Measurements from ENCODE around the gene ZBTB16.

ZBTB16 gene

DNA sequence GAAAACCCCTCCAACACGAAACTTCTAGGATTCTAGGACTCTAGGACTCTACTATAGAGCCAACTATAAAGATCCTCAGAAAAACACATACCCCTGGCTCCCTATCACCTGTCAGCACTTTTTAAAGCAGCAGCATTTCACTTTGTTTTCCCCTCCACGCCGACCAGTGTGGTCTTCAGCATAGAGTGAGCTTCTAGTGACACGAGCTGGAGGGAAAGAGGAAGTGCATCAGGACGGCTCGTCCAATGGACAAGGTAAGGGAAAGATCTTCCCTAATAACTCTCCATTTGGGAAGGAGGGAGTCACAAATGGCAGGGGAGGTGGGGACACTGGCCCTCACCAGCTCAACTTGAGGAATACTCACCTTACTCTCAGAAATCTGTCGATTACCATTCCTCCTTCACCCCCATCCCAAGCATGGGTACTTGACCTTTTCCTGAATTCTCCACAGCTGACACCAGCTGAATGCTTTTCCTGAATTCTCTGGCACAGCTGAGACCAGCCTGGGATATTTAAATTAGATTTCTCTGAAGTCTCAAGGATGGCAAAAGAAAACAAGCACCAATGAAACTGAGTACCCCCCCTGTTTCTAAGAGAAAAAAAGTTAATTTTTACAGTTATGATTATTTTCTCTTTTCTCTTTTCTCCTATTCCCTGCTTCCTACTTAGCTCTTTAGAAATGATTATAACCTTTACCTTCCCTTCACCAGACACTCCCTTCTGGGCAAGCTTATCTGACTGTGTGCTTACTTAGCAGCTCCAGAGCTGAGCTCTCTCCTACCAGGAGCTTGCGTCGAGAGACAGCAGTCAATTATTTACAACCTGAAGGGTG lies 203.4 kb downstream of the ZBTB16 start:
- no peak for DNase-seq (ENCODE audit: low read depth)

- no peak for DNase-seq (ENCODE audit: low read depth)
Measured at GRCh38 chr11:114263513-114264170, 204.1 kb downstream of the ZBTB16 start.

GRCh38 chr11:114264381-114264780 lies 204.9 kb downstream of the ZBTB16 start:
- no peak for DNase-seq (ENCODE audit: low read depth)

- DNase-seq (ENCODE audit: low read depth), result no peak
Measured at GRCh38 chr11:114265122-114265878, 205.8 kb downstream of the ZBTB16 start.

GRCh38 chr11:114269498-114269897 lies 210.0 kb downstream of the ZBTB16 start:
- no peak for DNase-seq (ENCODE audit: low read depth)

DNA sequence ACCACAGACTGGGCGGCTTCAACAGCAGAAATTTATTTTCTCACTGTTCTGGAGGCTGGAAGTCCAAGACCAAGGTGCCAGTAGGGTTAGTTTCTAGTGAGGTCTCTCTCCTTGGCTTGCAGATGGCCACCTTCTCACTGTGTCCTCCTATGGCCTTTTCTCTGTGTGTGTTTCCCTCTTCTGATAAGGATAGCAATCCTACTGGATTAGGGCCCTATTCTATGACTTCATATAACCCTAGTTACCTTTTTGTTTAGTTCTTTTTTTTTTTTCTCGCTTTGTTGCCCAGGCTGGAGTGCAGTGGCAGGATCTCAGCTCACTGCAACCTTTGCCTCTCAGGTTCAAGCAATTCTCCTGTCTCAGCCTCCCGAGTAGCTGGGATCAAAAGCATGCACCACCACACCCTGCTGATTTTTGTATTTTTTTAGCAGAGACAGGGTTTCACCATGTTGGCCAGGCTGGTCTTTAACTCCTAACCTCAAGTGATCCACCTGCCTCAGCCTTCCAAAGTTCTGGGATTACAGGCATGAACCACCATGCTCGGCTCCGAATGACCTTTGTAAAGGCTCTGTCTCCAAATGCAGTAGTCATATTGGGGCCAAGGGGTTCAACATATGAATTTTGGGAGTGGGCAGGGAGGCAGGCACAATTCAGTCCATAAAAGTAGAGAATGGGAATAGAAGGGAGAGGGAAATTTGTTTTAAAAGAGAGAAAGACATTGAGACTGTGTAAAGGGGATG lies 211.2 kb downstream of the ZBTB16 start:
- no peak for DNase-seq (ENCODE audit: low read depth)

- DNase-seq (ENCODE audit: low read depth), result no peak
Measured at GRCh38 chr11:114271316-114271715, 211.8 kb downstream of the ZBTB16 start.

GRCh38 chr11:114272311-114272710 lies 212.8 kb downstream of the ZBTB16 start:
- DNase-seq (ENCODE audit: low read depth), result no peak

GRCh38 chr11:114273071-114273470 lies 213.6 kb downstream of the ZBTB16 start:
- DNase-seq (ENCODE audit: low read depth), result no peak

- DNase-seq (ENCODE audit: low read depth), result no peak
Measured at GRCh38 chr11:114273890-114274635, 214.6 kb downstream of the ZBTB16 start.

- DNase-seq (ENCODE audit: low read depth), result no peak
Measured at GRCh38 chr11:114274637-114275036, 215.1 kb downstream of the ZBTB16 start.

GRCh38 chr11:114275280-114275679 lies 215.8 kb downstream of the ZBTB16 start:
- DNase-seq (ENCODE audit: low read depth), result no peak

- DNase-seq (ENCODE audit: low read depth), result no peak
Measured at GRCh38 chr11:114276077-114276476, 216.6 kb downstream of the ZBTB16 start.

DNA sequence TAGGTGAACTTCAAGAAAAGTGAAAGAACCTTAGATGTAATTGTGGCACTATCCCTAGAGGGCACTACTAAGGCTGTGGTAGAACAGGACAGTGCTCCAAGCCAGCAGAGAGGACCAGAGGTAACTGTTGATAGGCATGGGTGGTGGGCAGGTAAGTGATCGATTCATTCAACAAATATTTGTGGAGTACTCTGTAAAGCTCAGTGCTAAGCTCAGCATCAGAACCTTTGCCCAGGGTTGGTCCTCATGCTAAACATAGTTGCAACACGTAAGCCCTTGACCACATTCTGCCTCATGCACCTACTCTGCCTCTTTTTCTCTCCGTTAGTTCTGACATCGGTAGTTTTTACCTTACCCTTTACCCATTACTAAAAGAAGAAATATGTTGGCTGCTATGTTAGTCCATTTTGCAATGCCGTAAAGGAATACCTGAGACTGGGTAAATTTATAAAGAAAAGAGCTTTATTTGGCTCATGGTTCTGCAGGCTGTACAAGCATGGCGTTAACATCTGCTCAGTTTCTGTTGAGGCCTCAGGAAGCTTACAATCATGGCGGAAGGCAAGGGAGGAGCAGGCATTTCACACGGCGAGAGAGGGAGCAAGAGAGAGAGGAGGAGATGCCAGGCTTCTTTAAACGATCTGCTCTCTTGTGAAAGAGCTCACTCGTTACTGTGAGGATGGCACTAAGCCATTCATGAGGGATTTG lies 218.3 kb downstream of the ZBTB16 start:
- DNase-seq (ENCODE audit: low read depth), result no peak

DNA sequence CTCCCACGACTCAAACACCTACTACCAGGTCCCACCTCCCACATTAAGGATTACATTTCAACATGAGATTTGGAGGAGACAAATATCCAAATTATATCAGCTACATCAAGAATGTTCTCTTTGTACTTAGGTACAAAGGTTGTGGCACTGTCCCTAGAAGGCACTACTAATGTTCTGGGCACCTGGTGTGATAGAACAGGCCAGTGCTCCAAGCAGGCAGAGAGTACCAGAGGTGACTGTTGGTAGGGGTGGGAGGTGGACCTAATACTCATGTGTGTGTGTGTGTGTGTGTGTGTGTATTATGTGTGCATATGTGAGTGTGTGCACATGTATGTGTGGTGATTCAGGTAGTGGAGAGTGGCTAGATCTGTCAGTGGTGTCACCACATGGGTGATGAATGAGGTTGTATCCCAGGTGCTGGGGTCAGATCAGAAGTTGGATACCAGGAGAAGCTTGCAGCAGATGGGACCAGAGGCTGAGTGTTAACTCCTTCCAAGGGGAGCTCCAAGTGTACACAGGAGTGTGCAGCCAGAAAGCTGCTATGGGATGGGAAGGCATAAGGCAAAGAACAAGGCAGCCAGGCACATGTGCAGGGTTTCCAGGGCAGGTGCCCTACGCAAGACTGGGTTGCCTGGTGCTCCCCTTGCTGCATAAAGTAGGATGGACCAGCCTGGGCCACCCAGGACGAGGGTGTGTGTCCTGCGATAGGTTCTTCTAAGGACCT lies 219.0 kb downstream of the ZBTB16 start:
- no peak for DNase-seq (ENCODE audit: low read depth)

GRCh38 chr11:114279792-114280546 lies 220.5 kb downstream of the ZBTB16 start:
- DNase-seq (ENCODE audit: low read depth), result no peak

DNA sequence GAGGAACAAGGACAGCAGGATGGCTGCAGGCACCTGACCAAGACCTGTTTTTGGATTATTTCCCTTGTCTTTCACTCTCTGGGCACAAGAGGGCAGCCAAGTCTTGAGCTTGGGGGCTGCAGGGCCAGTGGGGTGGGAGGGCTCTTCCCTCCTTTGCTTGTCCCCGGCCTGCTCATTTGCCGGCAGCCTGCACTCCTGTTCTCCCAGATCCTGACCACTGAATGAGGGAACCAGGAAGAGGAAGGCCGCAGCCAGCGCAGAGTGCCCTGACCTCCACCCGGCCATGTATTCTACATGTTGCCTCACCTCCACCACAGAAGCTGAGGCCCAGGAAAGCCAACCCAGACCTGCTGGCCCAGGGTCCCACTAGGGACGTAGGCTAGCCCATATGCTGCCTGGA lies 221.2 kb downstream of the ZBTB16 start:
- no peak for DNase-seq (ENCODE audit: low read depth)

GRCh38 chr11:114281388-114281956 lies 222.0 kb downstream of the ZBTB16 start:
- DNase-seq (ENCODE audit: low read depth), result no peak

DNA sequence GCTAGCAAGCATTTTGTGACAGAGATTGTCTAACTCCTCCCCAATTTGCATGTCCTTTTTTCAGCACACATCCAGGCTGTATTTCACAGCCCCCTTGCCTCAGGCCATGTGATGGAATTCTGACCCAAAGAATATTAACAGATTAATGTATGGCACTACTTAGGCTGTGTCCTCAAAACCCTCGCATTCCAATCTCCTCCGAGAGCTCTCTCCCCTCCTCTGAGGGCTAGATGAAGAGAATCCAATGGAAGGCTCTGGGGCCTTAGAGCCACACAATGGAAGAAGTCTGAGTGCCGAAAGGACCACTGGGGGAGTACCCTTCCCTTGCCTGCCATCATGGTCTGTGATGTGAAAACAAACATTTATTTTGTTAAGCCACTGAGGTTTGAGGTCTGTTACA lies 223.0 kb downstream of the ZBTB16 start:
- no peak for DNase-seq (ENCODE audit: low read depth)
